Esophagus squamous epithelium (tissue), 4 donors: ENCODE results near the gene NEK7.

Experiments used
- CTCF ChIP-seq, 6 experiments: fragments of 450-650 bp in 4 of 6; fragments of 200-600 bp in 2 of 6; sonication (generic) in 2 of 6; IDR thresholded peaks; one replicate each; pipeline ENCODE4 v1.5.1; 2016 to 2019; ENCODE audit warnings: antibody characterized with exemption in 6 of 6, mild to moderate bottlenecking in 4 of 6, moderate library complexity in 4 of 6
- POLR2A ChIP-seq, 4 donors: fragments of 450-650 bp; IDR thresholded peaks; one replicate each; pipeline ENCODE4 v1.6.1; 2017; ENCODE audit warnings: antibody characterized with exemption in 4 of 4, mild to moderate bottlenecking in 4 of 4, moderate library complexity in 3 of 4

DNA sequence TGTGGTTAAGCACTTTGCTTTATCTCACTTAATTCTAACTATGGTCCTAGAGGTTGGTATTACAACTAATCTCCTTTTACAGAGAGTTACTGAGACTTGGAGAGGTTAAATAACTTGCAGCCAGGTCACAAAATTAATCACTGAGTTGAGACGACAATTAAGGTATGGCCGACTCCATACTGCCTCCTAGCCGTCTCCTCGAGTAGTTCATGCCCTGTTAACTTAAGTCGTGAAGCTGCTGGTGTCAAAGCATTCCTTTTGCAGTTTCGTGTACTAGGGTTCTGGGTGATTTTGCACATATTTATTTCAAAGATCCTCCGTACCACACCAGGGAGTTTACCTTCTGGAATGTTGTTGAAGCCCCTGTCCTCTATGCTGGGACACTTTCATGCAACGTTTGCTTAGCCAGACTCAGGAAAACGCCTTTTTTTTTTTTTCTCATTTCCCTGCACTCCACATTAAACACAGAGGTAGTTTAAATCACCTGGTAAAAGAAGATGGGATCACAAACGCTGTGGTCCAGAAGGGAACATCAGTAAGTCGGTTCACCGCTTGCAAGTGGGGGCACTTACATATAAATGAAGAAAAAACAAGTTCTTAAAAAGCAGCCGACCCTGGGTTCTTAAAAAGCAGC lies 570 bp upstream of the NEK7 start:
- TF ChIP-seq CTCF (IDR thresholded peaks at IDR 0.05): peak; percentile 64 to 89 (median 72)
- TF ChIP-seq POLR2A (IDR thresholded peaks at IDR 0.05): no peak
